Measurements from ENCODE around the gene MIEF1.
"Not testable (repeated sequence)": the region's sequence is repeated elsewhere in the genome, so short reads cannot be mapped to it uniquely, and the experiment has no call there.

Gene MIEF1

GRCh38 chr22:39512026-39512425, 9.9 kb downstream of the MIEF1 start:
- DNase-seq (ENCODE audit: low read depth in 2 of 2) = no peak

GRCh38 chr22:39513791-39514190, 11.7 kb downstream of the MIEF1 start:
- no peak for DNase-seq (ENCODE audit: low read depth in 2 of 2)

DNA sequence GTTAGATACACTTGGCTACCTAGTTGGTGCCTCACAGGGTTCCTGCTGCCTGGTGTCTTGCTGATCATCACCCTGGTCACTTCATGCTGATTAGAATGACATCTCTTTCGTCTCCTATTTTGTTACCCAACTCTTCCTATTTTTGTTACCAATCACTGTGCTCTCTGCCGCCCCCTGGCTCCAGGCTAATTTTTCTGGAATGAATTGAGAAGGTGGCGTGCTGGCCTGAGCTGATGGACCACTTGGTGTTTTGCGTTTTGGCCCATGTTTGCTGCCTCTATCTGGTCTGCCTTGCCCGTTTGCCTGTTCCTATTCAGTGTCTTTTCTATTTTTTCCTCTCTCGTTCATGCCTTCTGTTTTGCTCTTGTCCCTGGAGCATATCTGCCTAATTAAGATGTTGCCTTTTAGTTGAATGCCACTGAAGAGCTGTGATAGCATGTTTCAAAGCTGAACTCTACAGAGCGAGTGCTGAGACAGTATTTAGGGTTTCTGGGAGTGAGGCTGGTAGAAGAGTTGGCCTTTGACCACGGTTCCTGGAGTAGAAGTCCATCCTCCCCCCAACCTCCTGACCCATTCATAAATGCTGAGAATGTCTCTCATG, 12.4 kb downstream of the MIEF1 start:
- no peak for DNase-seq (ENCODE audit: low read depth in 2 of 2)

DNA sequence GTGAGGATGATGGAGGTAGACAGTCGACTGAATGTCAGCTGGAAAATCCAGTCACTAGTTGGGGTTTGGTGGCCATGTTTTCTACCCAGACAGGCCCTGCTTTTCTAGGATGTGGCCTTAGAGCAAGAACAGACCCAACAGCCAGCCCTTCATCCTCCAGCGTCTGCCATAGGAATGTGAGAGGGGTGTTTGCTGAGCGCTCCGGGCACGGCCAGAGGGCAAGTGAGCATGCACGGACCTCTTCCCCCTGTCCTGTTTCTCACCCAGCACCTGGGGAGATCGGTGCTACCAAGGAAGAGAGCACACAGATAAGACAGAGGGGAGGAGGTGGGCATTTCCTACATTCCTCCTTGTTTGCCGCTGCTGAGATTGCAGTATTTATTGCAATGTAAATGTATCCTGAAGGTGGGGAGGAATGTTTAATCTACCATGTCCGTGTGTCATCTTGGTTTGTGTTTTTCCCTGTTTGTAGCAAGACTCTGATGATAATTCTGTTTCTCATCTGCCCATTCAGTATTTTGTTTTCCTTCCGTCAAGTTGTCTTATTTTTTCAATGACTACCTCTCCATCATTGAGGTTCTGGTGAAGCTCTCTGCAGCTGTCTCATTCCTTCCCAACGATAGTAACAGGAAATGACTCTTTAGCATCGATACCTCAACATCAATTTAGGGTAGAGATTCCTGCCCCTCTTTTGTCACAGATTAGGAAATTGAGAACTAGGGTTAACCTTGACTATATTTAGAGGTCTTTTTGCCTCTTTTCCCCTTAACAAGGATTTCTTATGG, 13.4 kb downstream of the MIEF1 start:
- DNase-seq (ENCODE audit: low read depth in 2 of 2) = no peak

DNA sequence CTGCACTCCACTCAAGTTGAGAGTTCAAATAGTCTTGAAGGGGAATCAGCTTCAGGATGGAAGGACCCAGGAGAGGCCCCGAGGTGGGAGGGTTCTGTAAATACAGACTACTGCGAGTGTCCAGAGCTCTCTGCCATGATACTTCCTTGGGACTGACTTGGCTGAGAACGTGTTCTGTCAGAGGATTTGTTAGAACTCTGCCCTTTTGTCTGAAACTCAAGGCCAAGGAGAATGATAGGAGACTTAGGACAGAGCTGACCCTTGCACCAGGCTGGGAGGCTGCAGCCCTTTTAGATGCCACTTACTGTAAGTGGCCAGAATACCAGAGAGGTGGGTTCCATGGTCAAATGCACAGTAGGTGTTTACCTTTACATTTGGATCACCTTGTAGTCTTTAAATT, 15.4 kb downstream of the MIEF1 start:
- DNase-seq (ENCODE audit: low read depth in 2 of 2) = no peak

- no peak for DNase-seq (ENCODE audit: low read depth in 2 of 2)
Measured at GRCh38 chr22:39518144-39518786, 16.2 kb downstream of the MIEF1 start.

- no peak for DNase-seq (ENCODE audit: low read depth in 2 of 2)
Measured at GRCh38 chr22:39518996-39519680, 17.0 kb downstream of the MIEF1 start.

- DNase-seq (ENCODE audit: low read depth in 2 of 2) = no peak
Measured at GRCh38 chr22:39519681-39520225, 17.7 kb downstream of the MIEF1 start.

- peak; percentile 99 for DNase-seq (ENCODE audit: low read depth in 2 of 2)
Measured at GRCh38 chr22:39520226-39521105, 18.4 kb downstream of the MIEF1 start, which contains the start of gene ATF4. Gene ATF4 (plus strand): TSS chr22:39520562. CDS start chr22:39521446, 884 bp downstream.

- DNase-seq (ENCODE audit: low read depth in 2 of 2) = not testable (repeated sequence)
Measured at GRCh38 chr22:39521106-39521885, 19.2 kb downstream of the MIEF1 start.

DNA sequence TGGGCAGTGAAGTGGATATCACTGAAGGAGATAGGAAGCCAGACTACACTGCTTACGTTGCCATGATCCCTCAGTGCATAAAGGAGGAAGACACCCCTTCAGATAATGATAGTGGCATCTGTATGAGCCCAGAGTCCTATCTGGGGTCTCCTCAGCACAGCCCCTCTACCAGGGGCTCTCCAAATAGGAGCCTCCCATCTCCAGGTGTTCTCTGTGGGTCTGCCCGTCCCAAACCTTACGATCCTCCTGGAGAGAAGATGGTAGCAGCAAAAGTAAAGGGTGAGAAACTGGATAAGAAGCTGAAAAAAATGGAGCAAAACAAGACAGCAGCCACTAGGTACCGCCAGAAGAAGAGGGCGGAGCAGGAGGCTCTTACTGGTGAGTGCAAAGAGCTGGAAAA, 20.0 kb downstream of the MIEF1 start:
- DNase-seq (ENCODE audit: low read depth in 2 of 2) = not testable (repeated sequence)

- peak in 1 of 2 experiments; percentile 30 for DNase-seq (ENCODE audit: low read depth in 2 of 2)
Measured at GRCh38 chr22:39522567-39523300, 20.6 kb downstream of the MIEF1 start.

DNA sequence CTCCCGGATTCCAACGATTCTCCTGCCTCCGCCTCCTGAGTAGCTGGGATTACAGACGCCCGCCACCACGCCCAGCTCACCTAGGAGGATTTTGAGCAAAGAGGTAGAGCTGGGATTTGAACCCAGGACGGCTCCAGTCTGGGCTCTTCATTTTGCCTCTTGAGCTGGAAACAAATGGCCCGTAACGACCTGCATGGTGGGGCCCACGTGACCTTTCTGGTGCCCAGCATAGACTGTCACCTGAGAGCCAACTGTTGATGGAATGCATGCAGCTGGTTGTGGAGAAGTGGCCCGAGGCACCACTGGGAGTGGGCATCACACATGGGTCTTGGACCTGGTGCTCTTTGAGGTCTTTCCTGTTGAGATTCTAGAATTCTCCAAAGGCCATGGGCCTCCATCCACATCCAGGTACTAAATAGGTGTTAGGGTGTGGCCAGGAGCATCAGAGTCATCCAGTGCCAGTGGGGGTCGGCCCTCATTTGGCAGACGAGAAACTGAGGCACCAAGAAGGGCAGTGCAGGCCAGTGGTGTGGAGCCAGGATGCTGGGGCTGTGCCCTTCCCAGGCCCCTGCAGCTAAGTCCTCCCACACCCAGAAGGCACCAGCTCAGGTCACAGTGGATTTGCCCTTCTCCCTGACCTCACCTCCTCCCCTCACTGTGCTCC, 22.1 kb downstream of the MIEF1 start:
- DNase-seq (ENCODE audit: low read depth in 2 of 2) = no peak

- DNase-seq (ENCODE audit: low read depth in 2 of 2) = no peak
Measured at GRCh38 chr22:39524753-39525657, 22.9 kb downstream of the MIEF1 start.

- DNase-seq (ENCODE audit: low read depth in 2 of 2) = no peak
Measured at GRCh38 chr22:39525658-39525975, 23.5 kb downstream of the MIEF1 start.

DNA sequence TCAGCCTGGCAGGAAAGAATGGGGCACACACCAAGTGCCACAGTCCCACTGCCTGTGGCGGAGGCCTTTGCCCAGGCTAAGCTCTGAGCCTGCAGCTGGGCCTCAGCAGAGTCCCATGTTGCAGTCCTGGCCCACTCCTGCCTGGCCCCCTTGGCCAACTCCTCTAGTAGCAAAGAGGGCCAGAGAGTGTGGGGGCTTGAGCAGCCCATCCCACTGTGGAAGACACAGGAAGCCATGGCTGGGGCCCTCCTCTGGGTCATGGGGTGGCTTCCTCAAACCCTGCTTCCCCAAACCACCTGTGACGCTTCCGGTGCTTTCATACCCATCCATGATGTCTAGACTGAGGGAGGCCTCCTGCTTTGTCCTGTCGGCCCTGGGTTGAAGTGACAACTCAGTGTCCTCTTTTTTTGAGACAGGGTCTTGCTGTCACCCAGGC, 24.7 kb downstream of the MIEF1 start:
- DNase-seq (ENCODE audit: low read depth in 2 of 2) = no peak

GRCh38 chr22:39527481-39527961, 25.4 kb downstream of the MIEF1 start:
- DNase-seq (ENCODE audit: low read depth in 2 of 2) = no peak
